ENCODE results near the gene OTOG.

Gene OTOG

GRCh38 chr11:17540807-17541206 lies 6.3 kb upstream of the OTOG start:
- no peak for DNase-seq (ENCODE audit: low read depth in 1 of 2, low spot score in 1 of 2)

GRCh38 chr11:17541330-17541885 lies 5.7 kb upstream of the OTOG start:
- DNase-seq (ENCODE audit: low read depth in 1 of 2, low spot score in 1 of 2) = no peak

DNA sequence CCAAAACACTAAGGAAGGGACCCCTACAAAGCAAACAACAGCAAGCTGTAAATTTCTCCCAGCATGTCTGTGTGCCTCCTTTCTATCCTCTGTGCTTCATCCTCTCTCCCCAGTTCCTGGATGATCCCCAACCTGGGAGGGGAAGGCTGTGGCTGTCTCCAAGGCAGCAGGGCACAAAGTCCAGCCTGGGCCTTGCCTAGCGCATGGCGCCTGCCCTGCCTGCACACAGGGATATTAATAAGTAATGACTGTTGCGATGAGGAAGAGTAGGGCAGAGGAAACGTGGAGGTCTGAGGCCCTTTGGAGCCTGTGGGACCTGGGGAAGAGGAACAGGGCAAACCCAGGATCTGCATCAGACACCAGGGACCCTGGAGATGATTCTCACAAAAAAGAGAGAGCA lies 4.8 kb upstream of the OTOG start:
- DNase-seq (ENCODE audit: low read depth in 1 of 2, low spot score in 1 of 2) = no peak

DNA sequence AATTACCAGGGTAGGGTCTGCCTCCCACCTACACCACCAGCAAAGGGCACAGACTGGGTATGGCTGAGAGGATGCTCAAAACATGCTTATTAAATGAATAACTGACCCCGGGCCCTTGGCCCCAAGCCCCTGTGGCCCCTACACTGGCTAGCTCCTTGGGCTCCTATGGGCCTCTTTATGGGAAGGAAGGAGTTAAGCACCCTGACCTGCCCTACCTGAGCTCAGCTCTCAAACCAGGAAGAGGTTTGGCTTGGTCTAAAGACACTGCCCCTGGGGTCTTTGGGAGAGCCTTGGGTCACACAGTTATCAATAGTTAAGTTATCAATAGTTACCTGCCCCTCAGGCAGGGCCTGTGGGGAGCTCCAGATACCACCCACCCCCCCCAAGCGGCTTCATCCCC lies 4.0 kb upstream of the OTOG start:
- no peak for DNase-seq (ENCODE audit: low read depth in 1 of 2, low spot score in 1 of 2)

- DNase-seq (ENCODE audit: low read depth in 1 of 2, low spot score in 1 of 2) = no peak
Measured at GRCh38 chr11:17543574-17544180, 3.4 kb upstream of the OTOG start.

DNA sequence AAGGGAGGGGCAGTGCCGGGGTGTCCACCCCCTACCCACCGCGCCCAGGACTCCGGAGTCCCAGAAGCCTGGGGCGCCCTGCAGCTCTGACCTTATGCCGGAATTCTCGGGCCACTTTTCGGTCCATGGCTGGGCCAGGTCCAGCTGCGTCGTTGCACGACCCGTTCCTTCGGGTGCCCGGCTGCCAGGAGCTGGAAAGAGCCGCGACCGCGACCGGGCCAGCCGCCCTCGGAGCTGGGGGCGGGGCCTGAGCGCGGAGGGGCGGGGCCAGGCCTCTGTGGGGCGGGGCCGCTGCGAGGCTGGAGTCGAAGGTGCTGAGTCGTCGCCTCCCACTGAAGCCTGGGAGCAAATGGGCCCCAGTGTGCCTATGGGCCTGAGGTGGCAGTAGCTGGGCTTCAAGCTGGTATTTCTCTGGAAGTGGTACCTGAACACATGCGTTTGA lies 2.9 kb upstream of the OTOG start, which contains the start of gene USH1C:
Gene USH1C, minus strand, starts transcription at position 236 of the 442 bp plus-strand sequence. Its CDS starts 109 bp downstream, at position 127.
- no peak for DNase-seq (ENCODE audit: low read depth in 1 of 2, low spot score in 1 of 2)

GRCh38 chr11:17546240-17546639 lies 819 bp upstream of the OTOG start:
- DNase-seq (ENCODE audit: low read depth in 1 of 2, low spot score in 1 of 2) = no peak

- no peak for DNase-seq (ENCODE audit: low read depth in 1 of 2, low spot score in 1 of 2)
Measured at GRCh38 chr11:17547932-17548331, 873 bp downstream of the OTOG start.

GRCh38 chr11:17548444-17548843 lies 1.4 kb downstream of the OTOG start:
- DNase-seq (ENCODE audit: low read depth in 1 of 2, low spot score in 1 of 2) = no peak

GRCh38 chr11:17550450-17551346 lies 3.6 kb downstream of the OTOG start:
- no peak for DNase-seq (ENCODE audit: low read depth in 1 of 2, low spot score in 1 of 2)

- no peak for DNase-seq (ENCODE audit: low read depth in 1 of 2, low spot score in 1 of 2)
Measured at GRCh38 chr11:17551347-17552040, 4.4 kb downstream of the OTOG start.

- DNase-seq (ENCODE audit: low read depth in 1 of 2, low spot score in 1 of 2) = no peak
Measured at GRCh38 chr11:17552041-17552355, 4.9 kb downstream of the OTOG start.

GRCh38 chr11:17552392-17553248 lies 5.6 kb downstream of the OTOG start:
- DNase-seq (ENCODE audit: low read depth in 1 of 2, low spot score in 1 of 2) = no peak

DNA sequence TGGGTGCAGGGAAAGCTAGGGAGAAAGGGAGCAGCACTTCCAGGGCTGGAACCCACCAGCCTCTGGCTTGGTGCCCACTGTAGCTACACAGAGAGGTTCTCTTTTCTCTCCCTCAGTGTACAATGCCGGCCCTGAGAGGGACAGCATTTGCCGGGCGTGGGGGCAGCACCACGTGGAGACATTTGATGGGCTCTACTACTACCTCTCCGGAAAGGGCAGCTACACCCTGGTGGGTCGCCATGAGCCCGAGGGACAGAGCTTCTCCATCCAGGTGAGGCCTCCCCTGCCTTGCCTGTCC lies 6.1 kb downstream of the OTOG start:
- DNase-seq (ENCODE audit: low read depth in 1 of 2, low spot score in 1 of 2) = no peak

GRCh38 chr11:17554487-17554886 lies 7.4 kb downstream of the OTOG start:
- no peak for DNase-seq (ENCODE audit: low read depth in 1 of 2, low spot score in 1 of 2)

DNA sequence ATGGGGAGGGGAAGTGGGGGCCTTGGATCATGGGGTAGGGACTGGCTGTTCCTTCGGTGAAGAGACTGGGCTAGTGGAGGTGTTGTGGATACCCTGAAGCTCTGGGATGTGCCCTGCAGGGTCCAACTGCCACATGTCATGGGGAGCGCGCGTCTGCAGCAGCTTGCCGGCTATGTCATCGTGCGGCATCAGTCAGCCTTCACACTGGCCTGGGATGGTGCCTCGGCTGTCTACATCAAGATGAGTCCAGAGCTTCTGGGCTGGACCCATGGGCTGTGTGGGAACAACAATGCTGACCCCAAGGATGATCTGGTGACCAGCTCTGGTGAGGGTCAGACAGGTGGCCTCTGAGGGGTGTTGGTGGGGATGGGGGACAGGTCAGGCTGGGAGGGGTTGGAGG lies 9.9 kb downstream of the OTOG start:
- no peak for DNase-seq (ENCODE audit: low read depth in 1 of 2, low spot score in 1 of 2)

GRCh38 chr11:17558025-17558780 lies 11.1 kb downstream of the OTOG start:
- no peak for DNase-seq (ENCODE audit: low read depth in 1 of 2, low spot score in 1 of 2)

DNA sequence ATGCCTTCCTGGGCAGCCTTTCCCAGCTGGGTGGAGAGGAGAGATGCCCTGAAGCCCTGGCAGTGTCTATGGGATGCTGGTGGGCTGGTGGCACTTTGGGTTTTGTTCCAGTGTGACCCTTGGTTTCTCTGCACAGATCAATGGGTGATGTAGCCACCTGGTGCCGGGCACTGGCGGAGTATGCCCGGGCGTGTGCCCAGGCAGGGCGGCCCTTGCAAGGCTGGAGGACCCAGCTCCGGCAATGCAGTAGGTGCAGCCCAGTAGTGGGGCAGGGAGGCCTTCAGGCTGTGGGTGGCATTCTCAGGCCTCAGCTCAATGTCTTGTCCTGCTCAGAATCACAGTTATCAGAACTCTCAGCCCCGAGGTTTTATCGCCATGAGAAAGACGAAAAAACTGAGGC lies 11.9 kb downstream of the OTOG start:
- DNase-seq (ENCODE audit: low read depth in 1 of 2, low spot score in 1 of 2) = no peak

GRCh38 chr11:17559341-17560087 lies 12.5 kb downstream of the OTOG start:
- DNase-seq (ENCODE audit: low read depth in 1 of 2, low spot score in 1 of 2) = no peak

All from activated T-helper 1 cell treated with anti-CD3 and anti-CD28 coated beads, Interleukin-2, amount 50 U/mL, for 16 hours (primary cell).